GM18502 (cell line): ENCODE data around the gene GRB2.
"Not testable (repeated sequence)": the region's sequence is repeated elsewhere in the genome, so short reads cannot be mapped to it uniquely, and the experiment has no call there.

Source experiments
- ATAC-seq: cut with Tn5 transposase; IDR thresholded peaks from one replicate; pipeline ENCODE4 v1.9.1; 2021; ENCODE audit warnings: mild to moderate bottlenecking; ENCODE audit not compliant: unreplicated experiment, poor library complexity

The GRB2 gene

GRCh38 chr17:75405365-75406221 is at the start of gene GRB2:
GRB2 (minus strand) TSS chr17:75405678; CDS start chr17:75393628, 12,050 bp downstream.
- peak; percentile 81 for ATAC-seq

DNA sequence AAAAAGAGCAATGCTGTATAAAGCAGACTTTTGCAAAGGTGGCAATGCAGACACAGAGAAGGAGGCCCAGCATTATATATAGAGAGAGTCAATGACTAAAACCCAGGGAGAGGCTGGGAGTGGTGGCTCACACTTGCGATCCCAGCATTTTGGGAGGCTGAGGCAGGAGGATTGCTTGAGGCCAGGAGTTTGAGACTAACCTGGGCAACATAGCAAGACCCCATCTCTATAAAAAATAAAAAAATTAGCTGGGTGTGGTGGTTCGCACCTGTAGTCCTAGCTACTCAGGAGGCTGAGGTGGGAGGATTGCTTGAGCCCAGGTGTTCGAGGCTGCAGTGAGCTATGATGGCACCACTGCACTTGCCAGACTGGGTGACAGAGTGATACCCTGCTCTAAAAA is 49.2 kb upstream of the GRB2 start:
- not testable (repeated sequence) for ATAC-seq

GRCh38 chr17:75454193-75454592 is 48.7 kb upstream of the GRB2 start:
- ATAC-seq = no peak

DNA sequence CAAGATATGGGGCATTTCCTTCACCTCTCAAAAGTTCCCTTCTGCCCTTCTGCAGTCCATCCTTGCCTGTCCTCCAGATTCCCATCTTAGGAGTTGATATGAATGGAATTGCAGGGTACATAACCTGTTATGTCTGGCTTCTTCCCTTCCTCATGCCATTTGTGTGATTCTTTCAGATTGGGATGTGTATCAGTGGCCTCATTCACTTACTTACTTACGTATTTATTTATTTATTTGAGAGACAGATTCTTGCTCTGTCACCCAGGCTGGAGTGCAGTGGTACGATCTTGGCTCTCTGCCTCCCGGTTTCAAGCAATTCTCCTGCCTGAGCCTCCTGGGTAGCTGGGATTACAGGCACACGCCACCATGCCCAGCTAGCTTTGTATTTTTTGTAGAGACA is 44.8 kb upstream of the GRB2 start:
- ATAC-seq = no peak

DNA sequence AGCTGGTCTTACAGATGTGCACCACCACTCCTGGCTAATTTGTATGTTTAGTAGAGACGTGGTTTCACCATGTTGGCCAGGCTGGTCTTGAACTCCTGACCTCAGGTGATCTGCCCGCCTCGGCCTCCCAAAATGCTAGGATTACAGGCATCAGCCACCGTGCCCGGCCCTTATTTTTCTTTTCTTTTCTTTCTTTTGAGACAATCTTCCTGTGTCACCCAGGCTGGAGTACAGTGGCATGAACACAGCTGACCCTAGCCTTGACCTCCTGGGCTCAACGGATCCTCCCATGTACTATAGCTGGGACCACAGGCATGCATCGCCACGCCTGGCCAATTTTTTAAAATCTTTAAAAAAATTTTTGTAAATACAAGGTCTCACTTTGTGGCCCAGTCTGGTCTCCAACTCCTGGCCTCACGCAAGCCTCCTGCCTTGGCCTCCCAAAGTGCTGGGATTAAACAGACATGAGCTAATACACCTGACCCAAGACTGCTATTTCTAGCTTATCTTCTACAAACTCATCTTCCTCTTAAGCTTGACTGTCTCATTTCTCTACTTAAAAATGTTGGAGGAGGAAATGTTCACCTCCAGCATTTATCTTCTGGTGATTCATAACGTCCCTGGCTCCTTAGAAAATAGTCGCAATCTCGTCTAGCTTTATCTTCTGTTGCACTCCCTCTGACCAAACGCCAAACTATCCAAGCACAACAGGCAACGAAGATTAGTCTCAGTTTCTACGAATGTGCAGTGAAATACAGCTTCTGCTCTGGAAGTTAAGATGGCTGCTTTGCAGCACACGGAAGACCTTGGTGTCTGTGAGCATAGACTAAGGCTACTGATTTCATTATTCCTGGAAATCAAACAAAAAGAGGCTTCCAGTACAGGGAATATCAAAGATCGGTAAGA is 42.7 kb upstream of the GRB2 start:
- no peak for ATAC-seq

- ATAC-seq = not testable (repeated sequence)
These were observed 40.4 kb upstream of the GRB2 start for GRCh38 chr17:75445896-75446295.

- no peak for ATAC-seq
These were observed 39.8 kb upstream of the GRB2 start for GRCh38 chr17:75445296-75445695.

DNA sequence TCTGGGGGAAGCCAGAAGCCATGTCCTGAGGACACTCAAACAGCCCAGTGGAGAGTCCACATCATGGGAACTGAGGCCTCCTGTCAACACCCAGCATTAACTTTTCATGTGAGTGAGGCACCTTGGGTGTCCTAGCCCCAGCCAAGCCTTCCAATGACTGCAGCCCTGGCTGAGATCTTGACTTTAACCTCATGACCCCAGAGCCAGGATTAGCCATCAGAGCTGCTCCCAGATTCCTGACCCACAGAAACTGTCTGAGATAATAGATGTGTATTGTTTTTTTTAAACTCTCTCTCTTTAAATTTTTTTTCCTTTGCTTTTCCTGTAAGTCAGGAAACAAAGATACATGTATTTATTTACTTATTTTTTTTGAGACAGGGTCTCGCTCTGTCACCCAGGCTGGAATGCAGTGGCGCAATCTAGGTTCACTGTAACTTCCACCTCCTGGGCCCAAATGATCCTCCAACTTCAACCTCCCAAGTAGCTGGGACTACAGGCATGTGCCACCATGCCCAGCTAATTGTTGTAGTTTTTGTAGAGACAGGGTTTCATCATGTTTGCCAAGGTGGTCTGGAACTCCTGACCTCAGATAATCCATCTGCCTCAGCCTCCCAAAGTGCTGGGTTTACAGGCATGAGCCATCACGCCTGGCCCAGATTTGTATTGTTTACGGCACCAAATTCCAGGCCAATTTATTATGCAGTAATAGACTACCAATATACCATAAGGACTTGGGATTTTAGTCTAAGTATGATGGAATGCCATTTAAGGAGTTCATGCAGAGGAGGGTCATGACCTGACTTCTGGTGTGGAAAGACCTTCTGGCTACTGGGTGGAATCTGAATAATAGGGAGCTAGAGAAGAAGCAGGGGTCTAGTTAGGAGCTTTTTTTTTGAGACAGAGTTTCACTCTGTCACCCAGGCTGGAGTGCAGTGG is 37.0 kb upstream of the GRB2 start:
- ATAC-seq = no peak

DNA sequence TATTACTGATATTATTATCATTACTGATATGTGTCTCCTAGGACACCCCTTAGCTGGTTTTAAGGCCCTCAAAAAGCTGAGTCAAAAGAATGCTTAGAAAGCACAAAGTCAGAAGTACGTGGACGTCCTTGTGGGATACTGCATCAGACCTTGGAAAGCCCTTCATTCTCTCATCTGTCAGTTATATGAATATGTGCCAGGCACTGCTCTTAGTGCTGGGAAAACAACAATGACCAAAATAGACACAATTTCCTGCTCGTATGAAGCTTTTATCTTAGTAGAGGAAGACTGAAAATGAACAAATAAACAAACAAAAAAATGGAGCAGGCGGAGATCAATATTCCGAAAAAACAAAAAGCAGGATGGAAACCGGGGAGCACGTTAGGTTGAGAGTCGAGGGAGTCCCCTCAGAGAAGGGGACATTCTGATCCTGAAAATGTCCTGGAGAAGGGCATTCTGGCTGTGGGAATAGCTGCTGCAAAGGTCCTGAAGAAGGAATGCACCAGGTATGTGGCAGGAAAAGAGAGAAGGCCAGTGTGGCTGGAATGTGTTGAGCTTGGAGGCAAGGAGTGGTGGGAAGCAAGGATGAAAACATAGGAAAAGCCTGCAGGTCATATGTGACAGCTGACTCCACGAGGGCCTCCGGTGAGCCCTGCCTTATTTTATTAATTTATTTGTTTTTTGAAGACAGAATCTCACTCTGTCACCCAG is 35.4 kb upstream of the GRB2 start:
- no peak for ATAC-seq

DNA sequence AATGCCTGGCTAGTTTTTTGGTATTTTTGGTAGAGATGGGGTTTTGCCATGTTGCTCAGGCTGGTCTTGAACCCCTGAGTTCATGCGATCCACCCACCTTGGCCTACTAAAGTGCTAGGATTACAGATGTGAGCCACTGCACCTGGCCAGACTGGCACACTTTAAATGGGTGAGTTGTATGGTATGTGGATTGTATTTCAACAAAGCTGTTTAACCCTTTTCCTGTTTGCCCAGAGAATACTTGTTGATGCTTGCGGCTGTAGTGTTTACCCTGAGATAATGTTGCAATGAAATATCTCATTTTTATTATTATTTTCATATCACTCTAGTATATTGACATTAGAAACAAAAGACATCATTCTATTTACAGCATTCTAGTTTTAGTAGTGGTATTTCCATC is 33.8 kb upstream of the GRB2 start:
- no peak for ATAC-seq

DNA sequence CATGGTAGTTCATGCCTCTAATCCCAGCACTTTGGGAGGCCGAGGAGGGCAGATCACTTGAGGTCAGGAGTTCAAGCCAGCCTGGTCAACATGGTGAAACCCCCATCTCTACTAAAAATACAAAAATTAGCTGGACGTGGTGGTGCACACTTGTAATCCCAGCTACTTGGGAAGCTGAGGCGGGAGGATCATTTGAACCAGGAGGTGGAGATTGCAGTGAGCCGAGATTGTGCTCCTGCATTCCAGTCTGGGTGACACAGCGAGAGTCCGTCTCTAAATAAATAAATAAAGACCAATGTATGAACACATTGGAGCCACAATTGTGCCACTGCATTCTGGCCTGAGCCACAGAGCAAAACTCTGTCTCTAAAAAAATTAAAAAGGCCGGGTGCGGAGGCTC is 31.9 kb upstream of the GRB2 start:
- ATAC-seq = not testable (repeated sequence)

- ATAC-seq = not testable (repeated sequence)
These were observed 29.0 kb upstream of the GRB2 start for GRCh38 chr17:75434433-75434832.

DNA sequence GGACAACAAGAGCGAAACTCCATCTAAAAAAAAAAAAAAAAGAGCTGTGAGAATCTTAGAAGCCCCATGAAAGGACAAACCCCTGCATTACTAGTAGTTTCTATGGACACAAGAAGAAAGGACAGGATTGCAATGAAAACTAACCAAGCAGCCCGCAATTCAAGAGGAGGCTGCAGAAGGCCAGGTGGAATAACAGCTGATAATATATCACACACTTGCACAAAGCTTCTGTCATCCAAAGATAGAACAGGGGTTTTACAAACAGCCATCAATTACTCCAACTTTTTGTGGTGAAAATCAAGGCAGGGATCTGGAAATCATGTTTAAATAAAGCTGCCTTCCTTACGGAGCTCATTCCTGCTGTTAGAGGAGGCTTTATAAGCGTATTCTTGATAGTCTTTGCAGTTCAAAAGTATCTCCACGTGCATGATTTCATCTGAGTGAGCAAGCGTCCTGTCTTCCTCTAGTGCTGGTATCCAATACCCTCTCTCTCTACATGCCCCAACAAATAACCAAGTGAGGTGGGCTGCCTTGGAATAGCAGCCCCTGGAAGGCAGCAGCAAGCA is 27.8 kb upstream of the GRB2 start:
- no peak for ATAC-seq

DNA sequence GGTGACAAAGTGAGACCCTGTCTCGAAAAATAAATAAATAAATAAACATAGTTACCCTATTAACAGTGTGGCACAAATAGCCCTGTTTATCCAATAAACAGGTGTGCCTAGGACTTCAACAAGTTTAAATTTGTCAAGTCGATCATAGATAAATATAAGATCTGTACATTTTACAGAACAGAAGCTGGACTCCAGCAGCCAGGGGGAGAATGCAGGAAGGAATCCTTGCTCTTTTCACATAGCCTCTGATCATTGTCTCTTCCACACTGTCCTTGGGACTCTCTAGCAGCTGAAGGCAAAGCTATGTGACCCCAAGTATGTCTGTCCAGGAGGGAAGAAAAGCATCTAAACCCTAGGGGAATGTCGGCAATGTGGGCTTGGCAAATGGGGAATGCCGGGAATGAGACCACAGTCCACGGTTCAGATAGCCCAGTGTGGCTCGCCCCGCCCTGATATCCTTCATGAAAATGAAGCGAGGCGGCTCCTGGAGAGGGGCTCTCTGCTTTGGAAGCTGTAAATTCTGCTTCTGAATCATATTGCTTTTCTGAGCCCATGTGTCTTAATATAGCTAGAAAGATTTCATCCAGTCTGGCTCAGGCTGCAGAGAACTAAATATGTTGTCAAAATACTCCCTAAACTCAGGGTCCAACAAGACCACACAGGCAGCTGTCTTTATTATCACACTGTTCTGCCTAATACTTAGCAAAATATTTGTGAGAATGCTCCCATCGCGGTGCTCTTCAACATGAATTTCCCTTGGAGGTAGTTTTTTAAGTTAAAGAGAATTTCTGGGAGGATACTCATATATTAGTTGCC is 24.9 kb upstream of the GRB2 start:
- no peak for ATAC-seq

- no peak for ATAC-seq
These were observed 23.3 kb upstream of the GRB2 start for GRCh38 chr17:75428543-75429469.

DNA sequence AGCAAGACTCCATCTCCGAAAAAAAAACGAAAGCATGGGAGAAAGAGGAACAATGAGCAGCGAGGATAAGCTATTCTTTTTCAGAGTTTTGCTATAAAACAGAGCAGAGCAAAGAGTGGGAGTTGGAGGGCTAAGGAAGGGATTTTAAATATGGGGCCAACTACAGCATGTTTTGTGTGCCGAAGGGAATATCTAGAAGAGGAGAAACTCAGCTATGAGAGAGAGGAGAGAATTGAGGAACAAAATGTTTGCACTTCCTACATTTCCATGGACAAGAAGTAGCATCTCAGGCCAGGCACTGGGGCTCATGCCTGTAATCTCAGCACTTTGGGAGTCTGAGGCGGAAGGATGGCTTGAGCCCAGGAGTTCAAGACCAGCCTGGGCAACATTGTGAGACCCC is 13.1 kb upstream of the GRB2 start:
- ATAC-seq = no peak

DNA sequence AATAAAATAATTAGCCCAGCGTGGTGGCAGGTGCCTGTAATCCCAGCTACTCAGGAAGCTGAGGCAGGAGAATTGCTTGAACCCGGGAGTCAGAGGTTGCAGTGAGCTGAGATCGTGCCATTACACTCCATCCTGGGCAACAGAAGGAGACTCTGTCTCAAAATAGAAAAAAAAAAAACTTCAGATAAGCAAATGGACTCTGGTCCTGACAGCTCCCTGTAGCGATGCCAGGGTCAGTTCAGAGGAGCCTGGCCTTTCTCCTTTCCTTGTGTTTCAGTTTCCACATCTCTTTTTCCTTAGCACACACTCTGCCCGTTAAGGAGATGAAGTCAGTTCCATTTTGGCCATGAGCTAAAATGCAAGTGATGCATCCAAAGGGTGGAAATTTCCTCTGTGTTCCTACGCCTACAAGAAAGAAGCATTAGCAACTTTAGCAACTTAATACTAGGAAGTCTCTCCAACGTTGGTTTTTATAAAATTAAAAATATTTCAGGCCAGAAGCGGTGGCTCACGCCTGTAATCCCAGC is 11.6 kb upstream of the GRB2 start:
- ATAC-seq = no peak
